GM12874 (cell line): ENCODE data around the gene KCNIP1.

Experiments used
- CTCF ChIP-seq: IDR thresholded peaks from 2 replicates; pipeline ENCODE4 v1.5.1; 2011; ENCODE audit warnings: low read depth, mild to moderate bottlenecking, control low read depth, low read length, moderate library complexity; ENCODE audit not compliant: insufficient read depth

Gene KCNIP1

GRCh38 chr5:170749911-170750431, 246.2 kb downstream of the KCNIP1 start:
- TF ChIP-seq CTCF = no peak

- no peak for TF ChIP-seq CTCF
These were observed 247.0 kb downstream of the KCNIP1 start for GRCh38 chr5:170750791-170751190.

DNA sequence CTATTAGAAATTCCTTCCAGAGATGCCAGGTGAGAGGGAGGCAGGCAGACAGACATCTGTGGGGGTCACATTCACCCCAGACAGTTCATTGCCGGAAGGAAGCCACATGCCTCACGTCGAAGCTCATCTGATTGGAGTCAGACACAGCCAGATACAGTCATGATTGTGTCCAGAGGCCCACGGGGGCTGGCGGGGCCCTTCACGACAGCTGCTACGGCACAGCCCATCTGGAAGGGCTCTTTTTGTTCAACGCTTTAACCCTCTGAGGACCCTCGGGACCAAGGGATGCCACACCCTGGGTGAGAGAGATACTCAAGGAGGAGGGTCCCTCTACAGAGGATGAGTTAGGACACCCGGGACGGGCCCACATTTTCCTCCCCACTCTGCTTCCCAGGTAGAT, 247.8 kb downstream of the KCNIP1 start:
- TF ChIP-seq CTCF = no peak

DNA sequence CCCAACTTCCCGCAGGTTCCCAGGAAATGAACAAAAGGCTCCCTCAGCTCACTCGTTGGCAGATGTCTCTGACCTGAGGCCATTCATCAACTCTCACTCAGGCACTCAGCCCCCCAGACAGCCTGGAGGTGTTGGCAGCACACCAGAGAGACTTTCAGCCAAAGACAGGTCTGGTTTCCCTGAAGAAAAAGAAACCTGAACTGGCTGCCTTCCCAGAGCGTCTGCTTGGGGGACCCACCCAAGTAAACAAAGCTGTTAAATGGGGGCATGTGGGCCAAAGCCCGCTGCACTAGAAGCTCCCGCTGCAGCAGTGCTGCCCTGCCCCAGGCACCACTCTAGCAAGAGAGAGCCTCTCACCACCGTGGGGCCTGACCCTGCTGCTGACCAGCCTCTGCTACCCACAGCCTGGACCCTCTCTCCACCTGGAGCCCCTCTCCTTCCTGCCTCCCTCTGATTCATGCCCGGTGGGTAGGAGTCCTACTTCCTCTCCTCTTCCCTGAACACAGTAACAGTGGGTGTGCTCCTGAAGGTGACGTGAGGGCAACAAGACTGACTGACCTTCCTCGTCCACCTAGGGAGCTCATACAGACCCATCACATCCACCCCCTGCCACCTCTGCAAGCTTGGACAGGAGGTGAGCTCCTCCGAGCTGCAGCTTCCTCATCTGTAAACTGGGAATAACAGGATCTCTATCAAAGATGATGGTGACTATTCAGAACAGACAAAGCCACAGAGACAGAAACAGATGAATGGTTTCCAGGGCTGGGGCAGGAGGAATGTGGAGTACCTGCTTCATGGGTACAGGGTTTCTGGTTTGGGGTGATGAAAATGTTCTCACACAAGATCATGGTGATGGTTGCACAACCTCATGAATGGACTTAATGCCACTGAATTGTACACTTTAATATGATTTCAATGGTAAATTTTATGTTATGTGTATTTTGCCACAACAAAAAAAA, 248.7 kb downstream of the KCNIP1 start:
- TF ChIP-seq CTCF = no peak

GRCh38 chr5:170753311-170753710, 249.5 kb downstream of the KCNIP1 start:
- TF ChIP-seq CTCF = no peak

GRCh38 chr5:170755679-170756456, 252.0 kb downstream of the KCNIP1 start:
- no peak for TF ChIP-seq CTCF

DNA sequence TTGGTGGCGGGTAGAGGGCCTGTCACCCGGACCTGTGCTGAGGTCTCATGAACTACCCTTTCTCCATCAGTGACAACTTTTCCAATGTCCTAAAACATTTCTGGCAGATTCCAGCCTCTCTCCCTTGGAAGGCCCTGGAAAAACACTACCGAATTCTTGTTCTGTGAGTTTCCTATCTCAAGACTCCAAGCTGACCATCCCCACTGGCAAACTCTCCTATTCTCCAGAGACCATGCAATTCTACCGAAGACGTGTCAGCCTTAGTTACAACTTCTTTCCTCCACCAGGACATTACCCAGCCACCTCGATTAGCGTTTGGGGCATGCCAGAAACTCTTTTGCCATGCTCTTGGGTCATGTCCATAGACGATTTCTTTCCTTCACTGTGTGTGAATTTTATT, 252.9 kb downstream of the KCNIP1 start:
- TF ChIP-seq CTCF = no peak
